ENCODE data around the gene RNASE12. TPM values are rescaled to one million over a fixed set of nuclear protein-coding genes. Genes with fewer than 3 reads are reported as not detected.
"Not testable (repeated sequence)": the region's sequence is repeated elsewhere in the genome, so short reads cannot be mapped to it uniquely, and the experiment has no call there.

Gene RNASE12
- total RNA-seq, 1 experiment from 2014 or later, result not detected

DNA sequence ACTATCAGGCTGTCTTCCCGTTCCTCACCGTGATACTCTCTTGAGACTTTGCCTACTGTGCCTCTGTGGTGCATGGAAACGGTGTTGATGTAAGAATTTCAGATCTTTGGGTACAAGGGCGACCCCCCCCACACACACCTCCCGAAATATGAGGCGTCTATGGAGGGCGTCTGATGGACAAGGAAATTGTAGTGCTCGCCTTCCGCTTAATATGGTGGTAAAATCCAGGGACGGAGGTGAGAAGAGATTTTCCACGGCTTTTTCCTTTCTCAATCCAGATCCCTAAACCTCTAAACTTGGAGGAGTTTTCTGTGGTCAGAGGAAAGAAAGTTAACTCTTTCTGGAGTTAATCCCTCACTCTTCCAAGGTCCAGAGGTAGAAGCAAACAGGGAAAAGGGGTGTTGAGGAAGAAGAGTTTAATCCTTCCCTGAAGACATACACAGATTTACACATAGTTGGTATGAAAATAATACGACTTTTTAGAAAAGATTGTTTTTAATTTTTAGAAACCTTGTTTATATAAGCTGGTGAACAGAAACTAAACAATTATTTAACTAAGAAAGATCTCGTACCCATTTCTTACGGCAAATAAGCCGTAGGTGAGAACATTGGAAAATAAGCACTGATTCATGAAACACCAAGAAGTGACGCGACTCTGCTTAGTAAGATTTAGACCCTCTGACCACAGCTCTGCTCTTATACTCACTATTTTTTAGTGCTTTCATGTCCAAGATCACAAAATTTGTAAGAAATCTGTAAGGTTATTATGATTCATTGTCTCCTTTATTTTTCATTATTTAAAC, 23.1 kb upstream of the RNASE12 start:
- DNase-seq (ENCODE audit: extremely low read depth, low read depth), result no peak

DNA sequence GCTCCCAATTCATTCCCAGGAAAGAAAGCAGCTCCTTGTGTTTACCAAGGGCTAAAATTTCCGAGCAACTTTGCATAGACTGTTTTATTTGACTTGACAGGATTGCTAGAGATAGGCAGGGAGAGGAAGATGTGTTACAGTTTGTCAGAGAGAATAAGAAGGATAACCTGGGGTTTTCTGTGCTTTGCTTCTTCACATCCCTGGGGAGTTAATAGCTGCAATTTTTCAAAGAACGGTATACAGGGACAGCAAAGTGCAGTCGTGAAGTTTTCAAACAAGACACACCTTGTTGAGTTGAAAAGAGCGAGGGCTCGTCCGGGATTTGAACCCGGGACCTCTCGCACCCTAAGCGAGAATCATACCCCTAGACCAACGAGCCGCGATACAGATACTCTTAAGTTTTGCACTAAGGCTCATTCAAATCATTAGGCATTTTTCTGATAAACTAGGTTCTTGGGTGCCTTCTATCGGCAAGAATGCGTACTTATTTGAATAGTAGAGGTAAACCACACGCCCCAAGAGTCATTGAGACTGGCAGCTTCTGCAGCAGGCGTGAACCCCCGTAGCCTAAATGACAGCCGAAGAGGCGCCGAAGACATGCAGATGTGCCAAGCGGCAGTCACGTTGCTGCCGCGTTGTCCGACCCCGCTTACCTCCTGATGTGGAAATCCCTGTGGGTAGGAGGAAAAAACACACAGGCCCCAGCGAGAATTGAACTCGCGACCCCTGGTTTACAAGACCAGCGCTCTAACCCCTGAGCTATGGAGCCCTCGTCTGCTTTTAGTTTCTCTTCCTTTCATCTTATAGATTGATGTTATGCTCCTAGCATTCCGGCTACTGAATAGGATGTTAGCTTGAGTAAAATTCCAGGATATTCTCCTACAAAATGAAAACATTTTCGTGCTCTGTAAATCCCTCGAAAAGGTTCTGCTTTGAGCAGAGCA, 22.2 kb upstream of the RNASE12 start:
- peak; percentile 98 for DNase-seq (ENCODE audit: extremely low read depth, low read depth)

DNA sequence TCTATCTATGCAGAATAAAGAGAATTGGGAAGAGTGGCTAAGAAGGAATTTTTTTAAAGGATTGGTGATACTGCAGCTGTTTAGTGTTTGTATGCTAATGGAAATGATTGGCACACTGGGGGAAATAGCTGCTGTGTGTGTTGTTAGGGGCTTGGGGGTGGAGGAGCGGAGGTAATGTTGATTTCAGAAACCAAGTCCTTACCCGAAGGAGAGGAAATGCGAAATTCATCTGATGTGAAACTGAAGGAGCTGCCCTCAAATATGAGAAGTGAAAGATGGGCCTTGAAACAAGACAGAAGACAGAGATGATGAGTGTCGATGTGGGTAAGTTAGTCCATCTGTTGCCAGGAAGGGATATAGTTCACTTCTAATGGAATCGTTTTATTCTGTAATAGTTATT, 21.2 kb upstream of the RNASE12 start:
- DNase-seq (ENCODE audit: extremely low read depth, low read depth), result no peak

DNA sequence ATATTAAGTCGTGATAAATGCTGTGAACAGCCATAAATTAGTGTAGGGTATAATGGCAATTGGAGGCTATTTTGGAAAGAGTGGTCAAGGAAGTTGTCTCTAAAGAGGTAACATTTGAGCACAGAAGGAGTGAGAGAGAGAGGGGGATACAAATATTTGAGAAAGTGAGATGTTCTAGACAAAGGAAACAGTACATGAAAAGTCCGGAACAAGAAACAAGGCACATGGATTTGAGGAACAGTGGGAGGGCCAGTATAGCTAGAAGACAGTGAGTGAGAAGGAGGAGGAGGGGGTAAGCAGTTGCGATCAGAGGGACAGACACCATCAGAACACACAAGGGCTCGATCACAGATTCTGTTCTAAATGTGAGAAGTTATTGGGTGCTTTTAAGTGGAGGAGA, 20.1 kb upstream of the RNASE12 start:
- no peak for DNase-seq (ENCODE audit: extremely low read depth, low read depth)

DNA sequence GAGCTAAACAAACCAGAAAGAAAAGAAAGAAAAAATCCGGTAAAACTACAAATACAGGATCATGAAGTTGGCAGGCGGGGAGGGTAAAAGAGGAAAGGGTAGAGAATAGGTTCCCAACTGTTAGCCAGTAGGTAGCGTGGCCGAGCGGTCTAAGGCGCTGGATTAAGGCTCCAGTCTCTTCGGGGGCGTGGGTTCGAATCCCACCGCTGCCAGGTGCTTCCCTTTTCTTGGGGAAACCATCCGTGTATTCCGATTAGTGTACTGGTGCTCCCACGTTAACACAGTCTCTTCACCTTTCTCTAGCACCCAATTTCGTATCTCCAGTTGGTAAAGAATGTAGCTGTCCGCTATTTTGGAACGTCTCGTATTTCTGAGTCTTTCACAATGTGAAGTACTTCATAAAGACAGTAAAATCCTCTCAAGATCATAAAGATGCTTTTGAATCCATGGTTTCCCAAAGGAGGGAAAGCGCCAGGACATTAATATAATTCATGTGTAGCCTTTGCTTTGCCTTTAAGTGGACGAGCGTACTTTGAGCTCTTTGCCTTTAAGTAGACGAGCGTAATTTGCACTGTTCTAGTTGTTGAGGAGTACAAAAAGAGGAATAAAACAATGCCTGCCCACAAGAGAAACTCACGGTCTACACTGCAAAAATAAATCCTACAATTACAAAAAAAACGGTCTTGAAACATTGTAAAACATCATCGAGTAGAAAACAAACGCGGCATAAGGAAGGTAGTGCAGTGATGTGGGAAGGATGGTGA, 19.0 kb upstream of the RNASE12 start:
- peak; percentile 73 for DNase-seq (ENCODE audit: extremely low read depth, low read depth)

DNA sequence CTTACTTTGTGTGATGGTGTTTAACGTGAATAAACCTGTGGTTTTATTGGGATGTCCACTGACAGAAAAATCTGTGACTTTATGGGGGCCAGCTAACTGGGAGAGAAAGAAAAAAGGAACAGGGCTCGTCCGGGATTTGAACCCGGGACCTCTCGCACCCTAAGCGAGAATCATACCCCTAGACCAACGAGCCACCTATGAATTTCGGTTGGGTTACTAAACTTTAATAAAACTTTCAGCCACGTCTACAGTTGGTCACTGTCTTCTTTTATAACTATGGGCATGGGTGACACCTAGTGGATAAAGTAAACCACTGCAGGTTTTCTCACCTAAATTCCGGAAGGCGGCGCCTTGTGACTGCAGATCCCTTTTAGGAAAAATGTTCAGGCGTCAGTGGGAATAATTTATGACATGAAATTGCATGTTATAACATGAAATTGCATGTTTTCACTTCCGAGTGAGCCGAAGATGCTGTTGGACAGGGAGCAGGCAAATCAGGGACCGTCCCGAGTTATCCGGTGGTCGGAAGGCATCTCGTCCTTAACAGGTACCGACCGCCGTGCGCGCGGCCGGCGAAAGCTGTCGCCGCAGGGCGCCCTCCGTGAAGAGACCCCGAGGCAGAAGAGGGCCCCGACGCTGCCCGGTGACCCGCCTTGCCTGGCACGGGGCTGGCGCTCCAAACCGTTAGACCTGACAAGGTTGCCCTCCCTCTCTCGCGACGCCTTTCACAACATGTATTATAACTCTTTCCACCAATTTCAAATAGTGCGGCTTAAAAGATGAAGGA, 18.2 kb upstream of the RNASE12 start:
- peak; percentile 93 for DNase-seq (ENCODE audit: extremely low read depth, low read depth)

DNA sequence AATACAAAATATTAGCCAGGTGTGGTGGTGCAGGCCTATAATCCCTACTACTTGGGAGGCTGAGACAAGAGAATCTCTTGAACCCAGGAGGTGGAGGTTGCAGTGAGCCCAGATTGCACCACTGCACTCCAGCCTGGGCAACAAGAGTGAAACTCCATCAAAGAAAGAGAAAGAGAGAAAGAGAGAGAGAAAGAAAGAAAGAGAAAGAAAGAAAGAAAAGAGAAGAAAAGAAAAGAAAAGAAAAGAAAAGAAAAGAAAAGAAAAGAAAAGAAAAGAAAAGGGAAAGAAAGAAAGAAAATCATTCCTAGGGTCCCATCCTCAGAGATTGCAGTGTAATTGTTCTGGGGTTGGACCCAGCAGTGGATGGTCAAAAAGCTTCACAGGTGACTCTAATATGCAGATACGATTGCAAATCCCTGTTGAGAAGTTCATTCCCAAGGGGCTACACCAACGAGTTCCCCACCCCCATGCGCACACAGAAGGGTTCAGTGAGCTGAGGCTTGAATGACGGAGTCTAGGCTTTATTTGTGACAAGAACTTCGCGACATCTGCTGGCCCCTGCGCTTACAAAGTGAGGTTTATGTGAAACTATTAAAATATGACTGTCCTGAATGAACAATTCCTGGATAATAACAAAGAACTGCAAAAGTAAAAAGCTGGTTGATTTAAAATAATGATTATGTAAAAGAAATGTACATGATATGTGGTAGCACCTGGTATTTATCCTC, 17.4 kb upstream of the RNASE12 start:
- no peak for DNase-seq (ENCODE audit: extremely low read depth, low read depth)

DNA sequence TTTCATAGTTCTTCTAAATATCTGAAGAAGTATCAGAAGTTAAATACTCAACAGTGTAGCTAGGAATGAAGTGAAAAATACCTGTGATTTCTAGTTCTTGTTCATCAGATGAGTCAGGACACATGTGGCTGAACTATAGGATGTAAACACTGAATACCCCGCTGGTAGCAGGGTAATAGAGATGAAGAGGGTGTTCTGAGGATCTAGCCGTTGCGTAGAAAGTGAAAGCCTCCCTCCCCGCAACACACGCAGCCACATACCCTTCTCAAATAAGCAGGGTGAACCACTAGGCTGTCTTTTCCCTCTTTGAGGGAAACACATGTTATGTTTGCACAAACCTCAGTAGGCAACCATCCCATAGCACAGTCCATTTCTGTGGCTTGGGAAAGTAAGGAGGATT, 16.4 kb upstream of the RNASE12 start:
- no peak for DNase-seq (ENCODE audit: extremely low read depth, low read depth)

DNA sequence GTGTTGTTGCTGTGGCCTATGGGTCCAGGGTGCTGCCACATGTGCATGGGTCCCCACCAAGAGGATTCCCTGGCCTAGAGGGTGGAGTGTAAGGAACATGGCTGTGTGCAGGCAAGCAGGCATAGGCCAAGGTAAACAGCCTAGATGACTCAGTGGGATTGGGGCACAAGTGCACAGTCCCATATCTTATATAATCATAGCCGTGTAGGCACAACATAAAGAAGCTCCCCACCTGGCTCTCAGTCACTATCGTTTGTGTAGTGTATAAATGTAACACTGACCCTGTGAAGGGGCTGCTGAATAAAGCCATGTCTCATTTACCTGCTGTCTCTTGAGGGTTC, 15.7 kb upstream of the RNASE12 start:
- DNase-seq (ENCODE audit: extremely low read depth, low read depth), result no peak

DNA sequence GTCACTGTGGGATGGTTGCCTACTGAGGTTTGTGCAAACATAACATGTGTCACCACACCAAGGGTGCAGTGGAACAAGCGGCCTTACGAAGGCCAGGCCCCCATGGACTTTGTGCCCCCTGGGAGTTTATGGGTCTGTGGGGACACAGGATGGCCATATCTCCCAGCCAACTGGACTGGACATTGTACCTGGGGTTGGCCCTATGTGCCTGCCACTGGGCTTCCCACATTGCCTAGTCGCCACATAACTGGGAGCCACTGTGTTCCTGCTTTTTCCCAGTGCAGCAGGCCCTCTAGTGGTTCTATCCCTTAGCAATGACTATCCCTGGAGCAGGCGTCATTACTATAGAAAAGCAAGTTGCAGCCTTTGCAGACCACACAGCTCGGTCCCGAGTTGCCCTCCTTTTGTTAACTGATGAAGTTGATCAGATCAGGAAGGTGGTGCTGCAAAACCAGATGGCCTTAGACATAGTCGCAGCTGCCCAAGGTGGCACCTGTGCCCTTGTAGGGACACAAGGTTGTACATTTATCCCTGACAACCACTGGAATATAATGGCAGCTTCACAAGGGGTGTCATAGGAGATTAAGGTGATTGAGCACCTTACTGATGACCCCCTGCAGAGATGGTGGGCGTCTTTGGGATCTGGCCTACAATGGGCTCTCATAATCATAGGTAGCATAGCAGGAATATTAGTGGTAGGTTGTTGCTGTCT, 15.2 kb upstream of the RNASE12 start:
- DNase-seq (ENCODE audit: extremely low read depth, low read depth), result peak; percentile 50

DNA sequence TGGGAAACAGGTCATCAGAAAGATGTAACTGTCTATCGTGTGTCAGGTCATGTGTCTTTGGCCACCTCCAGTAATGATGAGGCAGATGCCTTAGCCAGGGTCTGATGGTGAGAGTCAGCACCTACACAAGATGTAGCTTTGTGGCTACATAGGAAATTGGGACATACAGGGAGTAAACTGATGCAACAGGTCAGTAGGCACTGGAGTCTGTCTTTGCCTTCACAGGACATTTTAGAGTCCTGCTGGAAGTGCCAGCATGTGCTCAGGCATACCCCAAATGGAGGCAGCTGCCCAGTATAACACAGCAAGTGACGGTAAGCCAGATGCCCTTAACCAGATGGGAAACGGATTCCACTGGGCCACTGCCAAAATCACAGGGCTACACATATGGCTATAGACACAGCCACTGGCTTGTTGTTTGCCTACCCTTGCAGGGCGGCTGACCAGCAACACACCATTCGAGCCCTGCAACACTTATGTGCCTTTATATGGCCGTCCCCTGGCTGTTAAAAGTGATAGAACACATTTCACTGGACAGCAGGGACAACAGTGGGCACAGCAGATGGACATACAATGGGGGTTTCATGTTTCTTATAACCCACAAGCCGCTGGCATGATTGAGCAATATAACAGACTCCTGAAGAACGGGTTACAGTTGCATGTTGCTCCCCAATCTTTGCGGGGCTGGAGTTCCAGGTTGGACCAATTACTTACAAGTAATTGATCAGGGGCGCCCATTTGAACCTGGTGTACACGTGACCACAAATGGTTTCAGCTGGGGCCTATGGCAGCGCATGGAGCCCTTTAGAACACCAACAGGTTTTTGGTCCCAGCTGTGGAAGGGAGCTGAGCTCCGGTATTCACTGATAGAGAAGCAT, 12.9 kb upstream of the RNASE12 start:
- no peak for DNase-seq (ENCODE audit: extremely low read depth, low read depth)

DNA sequence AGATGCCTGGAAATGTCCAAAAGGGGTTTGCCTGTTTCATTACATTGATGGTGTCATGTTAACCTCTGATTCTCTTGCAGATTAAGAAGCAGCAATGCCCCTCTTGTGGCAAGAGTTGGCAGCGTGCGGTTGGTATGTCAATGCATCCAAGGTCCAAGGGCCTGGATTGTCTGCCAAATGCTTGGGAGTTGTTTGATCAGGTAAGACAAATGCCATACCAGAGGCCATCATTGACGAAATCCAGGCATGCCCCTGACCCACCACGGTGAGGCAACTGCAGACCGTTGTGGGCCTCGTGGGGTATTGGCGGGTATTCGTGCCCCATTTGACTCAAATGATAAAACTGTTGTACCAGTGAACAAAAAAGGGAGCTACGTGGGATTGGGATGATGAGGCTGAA, 11.4 kb upstream of the RNASE12 start:
- no peak for DNase-seq (ENCODE audit: extremely low read depth, low read depth)

DNA sequence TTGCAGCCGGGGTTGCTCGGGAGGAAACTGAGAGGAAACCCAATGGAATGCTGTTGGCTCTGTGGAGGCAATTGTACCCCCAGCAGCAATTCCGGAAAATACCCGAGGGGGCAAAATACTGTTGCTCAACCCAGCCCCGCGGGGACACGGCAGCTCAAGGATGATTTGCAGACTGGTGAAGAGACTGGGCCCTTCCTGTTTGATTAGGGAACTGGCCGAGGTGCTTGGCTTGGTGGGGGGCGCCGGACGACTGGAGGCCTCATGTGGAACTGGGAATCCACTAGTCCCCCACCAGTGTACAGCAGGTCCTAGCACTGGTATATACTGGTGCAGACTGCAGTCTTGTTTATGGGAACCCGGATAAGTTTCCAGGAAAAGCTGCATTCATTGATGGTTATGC, 10.3 kb upstream of the RNASE12 start:
- DNase-seq (ENCODE audit: extremely low read depth, low read depth), result no peak

DNA sequence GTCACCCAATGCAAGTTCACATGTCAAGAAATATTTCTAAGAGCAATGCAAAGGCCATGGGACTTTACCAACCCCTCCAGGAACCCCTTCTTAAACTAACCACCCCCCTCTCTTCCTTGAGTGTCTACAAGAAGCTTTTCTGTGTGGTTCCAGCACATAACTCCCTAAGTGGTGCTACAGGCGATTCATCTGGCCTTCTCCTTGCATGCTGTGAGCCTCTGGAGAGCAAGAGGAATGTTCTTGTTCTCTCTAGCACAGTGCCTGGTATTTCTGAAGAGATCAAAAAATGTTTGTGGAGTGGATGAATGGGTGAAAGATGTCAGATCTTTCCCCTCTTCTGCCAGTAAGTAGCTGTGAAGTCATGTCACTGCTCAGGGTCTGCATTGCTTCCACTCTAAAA, 5.9 kb upstream of the RNASE12 start:
- DNase-seq (ENCODE audit: extremely low read depth, low read depth), result no peak

DNA sequence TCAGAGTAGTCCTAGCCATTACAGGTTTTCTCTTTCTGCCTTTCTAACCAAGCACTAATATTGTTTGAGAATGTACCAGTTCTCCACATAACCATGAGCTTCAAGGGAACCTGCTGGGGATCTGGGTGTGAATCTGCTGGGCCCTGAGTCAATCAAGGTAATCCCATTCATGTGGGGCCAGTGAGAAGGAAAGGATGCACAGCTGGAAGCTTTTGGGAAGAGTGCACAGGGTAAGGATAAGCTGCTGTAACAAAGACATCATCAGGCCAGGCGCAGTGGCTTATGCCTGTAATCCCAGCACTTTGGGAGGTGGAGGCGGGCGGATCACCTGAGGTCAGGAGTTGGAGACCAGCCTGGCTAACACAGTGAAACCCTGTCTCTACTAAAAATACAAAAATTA, 4.5 kb upstream of the RNASE12 start:
- DNase-seq (ENCODE audit: extremely low read depth, low read depth), result not testable (repeated sequence)

DNA sequence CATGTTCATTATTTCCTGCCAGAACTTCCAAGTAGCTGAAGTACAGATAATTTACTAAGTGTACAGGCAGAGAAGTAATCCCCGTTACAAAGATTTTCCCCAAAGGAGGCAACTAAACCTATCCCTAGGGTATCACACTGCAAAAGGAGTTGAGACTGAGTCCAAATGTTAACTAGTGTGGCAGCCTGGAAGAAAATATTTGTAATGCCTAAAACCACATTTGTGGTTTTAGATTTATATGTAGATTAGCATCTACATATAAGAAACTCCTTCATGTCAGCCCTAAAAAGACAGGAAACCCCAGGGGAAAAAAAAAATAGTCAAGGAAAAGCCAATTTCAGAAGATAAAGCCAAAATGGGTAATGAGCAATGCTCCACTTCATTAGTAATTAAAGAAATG, 1.4 kb upstream of the RNASE12 start:
- DNase-seq (ENCODE audit: extremely low read depth, low read depth), result no peak

DNA sequence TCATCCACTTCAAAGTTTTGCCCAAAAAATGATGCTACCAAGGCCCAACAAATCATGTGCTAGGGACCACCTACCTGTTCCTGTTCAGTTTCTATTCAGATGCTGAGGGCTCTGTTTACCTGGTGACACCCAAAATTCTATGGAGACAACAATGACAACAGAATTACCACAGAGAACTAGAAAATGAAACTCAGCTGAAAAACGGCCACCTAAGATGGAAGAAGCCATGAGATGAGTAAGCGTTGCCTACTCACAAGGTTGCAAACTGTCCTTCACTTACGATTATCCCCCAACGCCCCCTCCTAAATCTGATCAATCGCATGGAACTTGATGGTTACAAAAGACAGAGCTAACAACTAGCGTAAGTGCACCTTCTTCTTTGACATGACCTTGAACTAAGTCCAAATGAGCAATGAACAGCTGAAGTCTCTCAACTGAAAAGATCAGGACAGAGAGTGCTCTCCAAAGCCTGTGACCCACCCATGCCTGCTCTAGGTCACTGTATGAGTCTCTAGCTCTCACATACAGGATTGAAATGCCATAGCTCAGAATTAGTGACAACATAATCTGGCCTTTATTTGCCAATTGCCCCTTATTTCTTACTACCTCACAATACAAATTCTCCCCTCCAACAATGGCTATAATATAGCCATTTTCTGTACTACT, 3.6 kb downstream of the RNASE12 start, which contains the start of gene RNASE11:
TSS of gene RNASE11 (minus strand) at position 513 of the 666 bp plus-strand sequence.
- DNase-seq (ENCODE audit: extremely low read depth, low read depth), result no peak
